ENCODE data around the gene MITF. TPM values are rescaled to one million over a fixed set of nuclear protein-coding genes. Genes with fewer than 3 reads are reported as not detected.

MITF gene
- total RNA-seq, 4 donors from 2014 or later = 71.1 to 139 (median 109) TPM

GRCh38 chr3:69741032-69741767 lies 1.9 kb downstream of the MITF start:
- no peaks in the 10 kb centered on the region for H3K9me3 ChIP-seq
- H3K36me3 ChIP-seq = no peaks in the 10 kb centered on the region
- H3K4me3 ChIP-seq = peak overlapping the region; percentile 76 to 98 (median 88)
- in situ Hi-C loops (cut with MboI; ENCODE audit: low sequenced_read_pairs in 4 of 4) (no loop called here), intact Hi-C loops (cut with DNase I; ENCODE audit: low total_unique reads) (no loop called here)
- ATAC-seq (no peak), DNase-seq (no peak)
- no peaks in the 10 kb centered on the region for H3K27me3 ChIP-seq
- TF ChIP-seq CTCF (IDR thresholded peaks at IDR 0.05 in 4 of 5, conservative IDR thresholded peaks at IDR 0.05 in 1 of 5) = no peak
- no peak for TF ChIP-seq POLR2A (IDR thresholded peaks at IDR 0.05)
- H3K4me1 ChIP-seq = peaks cover 67 to 70% of the 10 kb centered on the region in 2 donors
- H3K27ac ChIP-seq = peak overlapping the region; percentile 91 to 97 (median 92)

- intact Hi-C loops (cut with DNase I; ENCODE audit: low total_unique reads) (no loop called here), in situ Hi-C loops (cut with MboI; ENCODE audit: low sequenced_read_pairs in 4 of 4) (no loop called here)
- TF ChIP-seq POLR2A (IDR thresholded peaks at IDR 0.05) = no peak
- no peak for TF ChIP-seq CTCF (IDR thresholded peaks at IDR 0.05 in 4 of 5, conservative IDR thresholded peaks at IDR 0.05 in 1 of 5)
- ATAC-seq (no peak), DNase-seq (no peak)
- Histone ChIP-seq H3K27ac (peak overlapping the region; percentile 91 to 97 (median 92)), H3K9me3 (no peaks in the 10 kb centered on the region), H3K4me1 (peaks cover 76% of the 10 kb centered on the region in 2 donors), H3K36me3 (no peaks in the 10 kb centered on the region), H3K4me3 (no peak overlapping the region), H3K27me3 (no peaks in the 10 kb centered on the region)
These were observed 3.1 kb downstream of the MITF start for GRCh38 chr3:69742391-69742790.

- Histone ChIP-seq H3K27ac (peak overlapping the region in 2 of 4 donors; percentile 4 to 97), H3K4me1 (peaks cover 85 to 88% of the 10 kb centered on the region in 2 donors)
These were observed 5.0 kb downstream of the MITF start for GRCh38 chr3:69743975-69744906.

GRCh38 chr3:69745505-69745904 lies 6.2 kb downstream of the MITF start:
- H3K4me3 ChIP-seq = peak overlapping the region in 2 of 4 donors; percentile 2 to 17
- no peak for TF ChIP-seq POLR2A (IDR thresholded peaks at IDR 0.05)
- no peak for TF ChIP-seq CTCF (IDR thresholded peaks at IDR 0.05 in 4 of 5, conservative IDR thresholded peaks at IDR 0.05 in 1 of 5)
- in situ Hi-C loops (cut with MboI; ENCODE audit: low sequenced_read_pairs in 4 of 4) = no loop called here

More at GRCh38 chr3:69743975-69744906, 5.0 kb downstream of the MITF start:
- no peak for ATAC-seq
- intact Hi-C loops (cut with DNase I; ENCODE audit: low total_unique reads) = no loop called here
- Histone ChIP-seq H3K27me3 (no peaks in the 10 kb centered on the region), H3K9me3 (no peaks in the 10 kb centered on the region), H3K36me3 (no peaks in the 10 kb centered on the region), H3K4me3 (no peak overlapping the region)
- TF ChIP-seq CTCF (IDR thresholded peaks at IDR 0.05 in 4 of 5, conservative IDR thresholded peaks at IDR 0.05 in 1 of 5) (no peak), POLR2A (IDR thresholded peaks at IDR 0.05) (no peak)
- no peak for DNase-seq
- in situ Hi-C loops (cut with MboI; ENCODE audit: low sequenced_read_pairs in 4 of 4) = no loop called here

More at GRCh38 chr3:69745505-69745904, 6.2 kb downstream of the MITF start:
- peaks cover 97 to 98% of the 10 kb centered on the region in 2 donors for H3K4me1 ChIP-seq
- intact Hi-C loops (cut with DNase I; ENCODE audit: low total_unique reads) = no loop called here
- H3K27ac ChIP-seq = peak overlapping the region; percentile 48 to 79 (median 72)
- H3K36me3 ChIP-seq = no peaks in the 10 kb centered on the region
- H3K27me3 ChIP-seq = no peaks in the 10 kb centered on the region
- DNase-seq = no peak
- ATAC-seq = no peak
- no peaks in the 10 kb centered on the region for H3K9me3 ChIP-seq

All from gastrocnemius medialis (tissue), 4 donors.